Smooth muscle cell (in vitro differentiated cells): ENCODE data around the gene SCO2. TPM values are rescaled to one million over a fixed set of nuclear protein-coding genes. Genes with fewer than 3 reads are reported as not detected.

Experiments
- DNase-seq: peaks from one replicate; lab custom pipeline; 2025; ENCODE audit not compliant: unreplicated experiment; lab: John Stamatoyannopoulos, UW
- H2AFZ ChIP-seq: fragments of 200-600 bp; sonication (generic); 2 replicates; pipeline ENCODE4 v1.6.0; 2016; ENCODE audit warnings: antibody characterized with exemption, low read depth, mild to moderate bottlenecking
- H3F3A ChIP-seq: fragments of 200-600 bp; sonication (generic); 2 replicates; pipeline ENCODE4 v1.6.0; 2017; ENCODE audit warnings: antibody characterized with exemption, low read depth
- H3K27ac ChIP-seq: fragments of 200-600 bp; sonication (generic); 2 replicates; pipeline ENCODE4 v1.5.1; 2016; ENCODE audit warnings: low read depth, mild to moderate bottlenecking
- H3K27me3 ChIP-seq: fragments of 200-600 bp; sonication (generic); 2 replicates; pipeline ENCODE4 v1.6.1; 2016; ENCODE audit warnings: low read depth, mild to moderate bottlenecking
- H3K36me3 ChIP-seq: fragments of 200-600 bp; sonication (generic); 2 replicates; pipeline ENCODE4 v1.5.1; 2016; ENCODE audit warnings: low read depth
- H3K4me1 ChIP-seq: fragments of 200-600 bp; sonication (generic); 2 replicates; pipeline ENCODE4 v1.5.1; 2016; ENCODE audit warnings: low read depth
- H3K4me2 ChIP-seq: fragments of 200-600 bp; sonication (generic); 2 replicates; pipeline ENCODE4 v1.6.0; 2016; ENCODE audit warnings: mild to moderate bottlenecking
- H3K4me3 ChIP-seq: fragments of 200-600 bp; sonication (generic); 2 replicates; pipeline ENCODE4 v1.5.1; 2016; ENCODE audit warnings: mild to moderate bottlenecking
- H3K79me2 ChIP-seq: fragments of 200-600 bp; sonication (generic); 2 replicates; pipeline ENCODE4 v1.6.0; 2016; ENCODE audit warnings: low read depth, mild to moderate bottlenecking
- H3K9ac ChIP-seq: fragments of 200-600 bp; sonication (generic); 2 replicates; pipeline ENCODE4 v1.6.0; 2016; ENCODE audit warnings: low read depth
- H3K9me3 ChIP-seq: fragments of 200-600 bp; sonication (generic); replicated peaks from 2 replicates; pipeline ENCODE4 v1.5.1; 2016; ENCODE audit warnings: low read depth
- H4K20me1 ChIP-seq: fragments of 200-600 bp; sonication (generic); 2 replicates; pipeline ENCODE4 v1.6.0; 2016; ENCODE audit warnings: low read depth
- CTCF ChIP-seq: fragments of 200-600 bp; sonication (generic); IDR thresholded peaks from 2 replicates; pipeline ENCODE4 v1.5.1; 2017; ENCODE audit warnings: borderline replicate concordance, mild to moderate bottlenecking, antibody characterized with exemption; ENCODE audit not compliant: insufficient read depth, poor library complexity, severe bottlenecking
- WGBS: methylation state at CpG from one replicate; pipeline ENCODE4 v1.1.7; 2016; ENCODE audit warnings: low lambda C conversion rate; 5-methylcytosine and 5-hydroxymethylcytosine counted together
- polyA plus RNA-seq: library from polyadenylated mRNA; unstranded; fragments of >200 nt; fragmentation: Nextera tagmentation; extraction: Ambion mirVana; gene quantifications from 2 replicates; pipeline ENCODE4 v1.2.1, GENCODE V29; 2016
- total RNA-seq: library from RNA; depleted of rRNA; stranded (reverse); fragments of >200 nt; gene quantifications from 2 replicates; pipeline ENCODE4 v1.2.3, GENCODE V29; 2014

The SCO2 gene
- total and polyA plus RNA-seq, 2 experiments from 2014 or later: 1.5 to 22.6 TPM

- WGBS: 94% methylated on average over 11 of the region's 11 CpGs
- TF ChIP-seq CTCF: no peak
- H3K27me3 ChIP-seq: no peaks in the 10 kb centered on the region
These were observed 47.6 kb upstream of the SCO2 start for GRCh38 chr22:50572965-50573364.

GRCh38 chr22:50571264-50572175 lies 46.1 kb upstream of the SCO2 start:
- Histone ChIP-seq H3K9me3 (no peaks in the 10 kb centered on the region), H3K9ac (no peak overlapping the region), H3K4me1 (no peaks in the 10 kb centered on the region), H3K36me3 (peaks cover 3% of the 10 kb centered on the region), H3K27ac (no peak overlapping the region), H3K4me3 (no peak overlapping the region), H4K20me1 (no peaks in the 10 kb centered on the region), H3K4me2 (no peak overlapping the region), H3F3A (no peaks in the 10 kb centered on the region), H3K79me2 (no peaks in the 10 kb centered on the region), H2AFZ (no peak overlapping the region), H3K27me3 (no peaks in the 10 kb centered on the region)
- no peak for TF ChIP-seq CTCF
- no peak for DNase-seq
- 95% methylated on average over 26 of the region's 26 CpGs for WGBS

More at GRCh38 chr22:50572965-50573364, 47.6 kb upstream of the SCO2 start:
- Histone ChIP-seq H3K9me3 (no peaks in the 10 kb centered on the region), H3K4me2 (no peak overlapping the region), H3K4me3 (no peak overlapping the region), H3K4me1 (no peaks in the 10 kb centered on the region), H4K20me1 (no peaks in the 10 kb centered on the region), H3K27ac (no peak overlapping the region), H3K79me2 (no peaks in the 10 kb centered on the region), H3K36me3 (peaks cover 3% of the 10 kb centered on the region), H3K9ac (no peak overlapping the region), H3F3A (no peaks in the 10 kb centered on the region), H2AFZ (no peak overlapping the region)
- no peak for DNase-seq

GRCh38 chr22:50570861-50571260 lies 45.5 kb upstream of the SCO2 start:
- WGBS: 98% methylated on average over 12 of the region's 12 CpGs
- no peak for TF ChIP-seq CTCF
- Histone ChIP-seq H3K79me2 (no peaks in the 10 kb centered on the region), H2AFZ (no peak overlapping the region), H4K20me1 (no peaks in the 10 kb centered on the region), H3K4me2 (no peak overlapping the region), H3K27me3 (no peaks in the 10 kb centered on the region), H3F3A (no peaks in the 10 kb centered on the region), H3K27ac (no peak overlapping the region), H3K9me3 (no peaks in the 10 kb centered on the region), H3K4me3 (no peak overlapping the region), H3K9ac (no peak overlapping the region), H3K4me1 (no peaks in the 10 kb centered on the region), H3K36me3 (peaks cover 3% of the 10 kb centered on the region)
- no peak for DNase-seq
